Spleen (tissue), 11 donors: ENCODE measurements around the gene METTL8. TPM values are rescaled to one million over a fixed set of nuclear protein-coding genes. Genes with fewer than 3 reads are reported as not detected.

Experiments used
- DNase-seq: peaks from one replicate; pipeline ENCODE4 v3.0.0-alpha.2; 2020
- H3K27ac ChIP-seq, 8 donors: fragments of 200-600 bp; sonication (generic) in 7 of 8; 1 replicate in 4 of 8; 2 replicates in 4 of 8; pipeline versions ENCODE4 v1.5.0 to v1.8.0; 2016 to 2021; ENCODE audit warnings: inconsistent platforms in 4 of 8, mild to moderate bottlenecking in 4 of 8, moderate library complexity in 1 of 8
- H3K27me3 ChIP-seq, 7 donors: fragments of 200-600 bp; sonication (generic) in 6 of 7; replicated peaks in 1 of 7; 1 replicate in 4 of 7; 2 replicates in 3 of 7; pipeline versions ENCODE4 v1.5.0 to v1.8.0; 2016 to 2021; ENCODE audit warnings: inconsistent platforms in 3 of 7, mild to moderate bottlenecking in 1 of 7
- H3K36me3 ChIP-seq, 6 donors: fragments of 200-600 bp; sonication (generic) in 5 of 6; 1 replicate in 4 of 6; 2 replicates in 2 of 6; pipeline versions ENCODE4 v1.5.0 to v1.8.0; 2016 to 2021; ENCODE audit warnings: inconsistent platforms in 2 of 6
- H3K4me1 ChIP-seq, 6 donors: fragments of 200-600 bp; sonication (generic) in 5 of 6; 1 replicate in 3 of 6; 2 replicates in 3 of 6; pipeline versions ENCODE4 v1.5.0 to v1.8.0; 2016 to 2021; ENCODE audit warnings: inconsistent platforms in 3 of 6
- H3K4me3 ChIP-seq, 8 donors: fragments of 200-600 bp; sonication (generic) in 7 of 8; 1 replicate in 4 of 8; 2 replicates in 4 of 8; pipeline versions ENCODE4 v1.5.0 to v1.8.0; 2016 to 2021; ENCODE audit warnings: inconsistent platforms in 4 of 8, mild to moderate bottlenecking in 4 of 8, moderate library complexity in 2 of 8
- H3K9me3 ChIP-seq, 8 donors: fragments of 200-600 bp; sonication (generic) in 7 of 8; 1 replicate in 4 of 8; 2 replicates in 4 of 8; pipeline versions ENCODE4 v1.5.0 to v1.8.0; 2016 to 2021; ENCODE audit warnings: inconsistent platforms in 4 of 8
- CTCF ChIP-seq, 11 experiments: fragments of 200-600 bp in 7 of 11; fragments of 450-650 bp in 4 of 11; sonication (generic) in 4 of 11; IDR thresholded peaks in 8 of 11; conservative IDR thresholded peaks in 3 of 11; 1 replicate in 7 of 11; 2 replicates in 4 of 11; pipeline versions ENCODE4 v1.4.0 to v1.8.0; 2016 to 2021; ENCODE audit warnings: antibody characterized with exemption in 11 of 11, inconsistent platforms in 4 of 11, mild to moderate bottlenecking in 1 of 11
- POLR2A ChIP-seq, 3 donors: fragments of 450-650 bp; IDR thresholded peaks; one replicate each; pipeline ENCODE4 v1.5.1; 2017; ENCODE audit warnings: antibody characterized with exemption in 3 of 3, mild to moderate bottlenecking in 1 of 3
- POLR2AphosphoS5 ChIP-seq, 3 donors: sonication (generic); formaldehyde crosslinking; IDR thresholded peaks; one replicate each; pipeline ENCODE4 v1.5.1; 2017; ENCODE audit warnings: antibody characterized with exemption in 3 of 3
- WGBS, 5 donors: extraction: QIAGEN DNeasy Blood & Tissue Kit in 3 of 5; methylation state at CpG; one replicate each; pipeline versions ENCODE4 v1.1.5 to v1.1.7; 2013 to 2018; 5-methylcytosine and 5-hydroxymethylcytosine counted together
- intact Hi-C: fragments of 100-400 bp; cut with DNase I; formaldehyde crosslinking; loops from one replicate; pipeline ENCODE4 v1.15.0; 2023; ENCODE audit warnings: low total_unique reads
- polyA plus RNA-seq, 3 donors: library from polyadenylated mRNA; stranded (reverse); fragments of 200-250 nt; gene quantifications; one replicate each; pipeline ENCODE4 v1.2.1, GENCODE V29; 2013
- total RNA-seq, 7 donors: library from RNA; depleted of rRNA in 3 of 7; stranded (reverse); fragments of >200 nt in 3 of 7; fragmentation: NEBNext Ultra II Directional in 4 of 7; extraction: Animal tissue kit (Norgen Biotek cat#: 25700) in 4 of 7; gene quantifications; one replicate each; pipeline versions ENCODE4 v1.1.0 to v1.2.1, GENCODE V29; 2016 to 2021
- donor health status: healthy with polysubstance abuse.
- donor health status: DM: no; HTN: no; CAD: no; lungs with moderate emphysema.
- donor health status: DM: no; HTN: no; CAD: no.
- donor health status: Bipolar disorder and iron deficiency.
- donor health status: healthy.
- donor health status: DM: no; HTN: no; CAD: no.
- donor health status: DM: yes; HTN: yes; CAD: no.

Gene METTL8
- total and polyA plus RNA-seq, 10 donors: 15.4 to 48.7 (median 24.7) TPM

GRCh38 chr2:171267855-171268629 lies 165.7 kb downstream of the METTL8 start:
- Histone ChIP-seq H3K4me3 (no peak overlapping the region), H3K9me3 (no peaks in the 10 kb centered on the region), H3K27ac (no peak overlapping the region), H3K36me3 (no peaks in the 10 kb centered on the region), H3K27me3 (no peaks in the 10 kb centered on the region), H3K4me1 (peaks cover 0 to 9% (median 0%) of the 10 kb centered on the region in 6 donors)
- no peak for TF ChIP-seq POLR2AphosphoS5 (IDR thresholded peaks at IDR 0.05)
- no peak for TF ChIP-seq POLR2A (IDR thresholded peaks at IDR 0.05)
- no peak for TF ChIP-seq CTCF (IDR thresholded peaks at IDR 0.05 in 8 of 11, conservative IDR thresholded peaks at IDR 0.05 in 3 of 11)
- no peak for DNase-seq
- intact Hi-C loops: no loop called here
- 76 to 84% (median 78%) methylated on average over 4 of the region's 4 CpGs for WGBS, 5 donors

Other genes with a start within 250 kb of the METTL8 start
- gene DCAF17, start 236 bp upstream of the METTL8 start, total RNA-seq: 10 to 100 TPM; 15.5 to 36.5 (median 20.9) TPM
- gene DCAF17, start 236 bp upstream of the METTL8 start, polyA plus RNA-seq: 1 to 10 TPM; 3.0 to 5.1 (median 3.9) TPM
- 10 to 100 TPM; 18.8 to 61.7 (median 46.9) TPM for gene CYBRD1, start 88.5 kb upstream of the METTL8 start, total RNA-seq
- 10 to 100 TPM in 1 of 3 donors, 1 to 10 TPM in 2; 8.2 to 21.3 (median 9.4) TPM for gene CYBRD1, start 88.5 kb upstream of the METTL8 start, polyA plus RNA-seq